Caco-2 (cell line): ENCODE results near the gene HPCA. TPM values are rescaled to one million over a fixed set of nuclear protein-coding genes. Genes with fewer than 3 reads are reported as not detected.

Source experiments
- BruUV-seq: library from RNA; stranded (reverse); fragments of 400-500 nt; replicated peaks from 2 replicates; lab custom pipeline; 2021; lab: Mats Ljungman, UMichigan
- CTCF ChIA-PET: fragments of 300-600 bp; sonication (Branson Sonifier 250); formaldehyde crosslinking; loops from one replicate; lab custom pipeline; 2022; ENCODE audit warnings: antibody characterized with exemption; lab: Charles Lee
- POLR2A ChIA-PET: fragments of 300-600 bp; sonication (Branson Sonifier 250); formaldehyde crosslinking; loops from one replicate; lab custom pipeline; 2022; ENCODE audit warnings: antibody characterized with exemption; lab: Charles Lee
- DNase-seq, 2 experiments: peaks; one replicate each; pipeline versions ENCODE4 v3.0.0 to v3.0.0-alpha.2; 2020 to 2022
- H3K27me3 ChIP-seq: replicated peaks from 2 replicates; pipeline ENCODE4 v1.6.0; 2011; ENCODE audit warnings: low read length; ENCODE audit not compliant: control insufficient read depth, insufficient read depth
- H3K36me3 ChIP-seq: 2 replicates; pipeline ENCODE4 v1.5.1; 2011; ENCODE audit warnings: low read length; ENCODE audit not compliant: control insufficient read depth, insufficient read depth
- H3K4me1 ChIP-seq: fragments of 250-450 bp; sonication (Bioruptor Pico); 2 replicates; pipeline ENCODE4 v1.5.1; 2020; ENCODE audit warnings: mild to moderate bottlenecking
- H3K4me3 ChIP-seq: 2 replicates; pipeline ENCODE4 v1.5.1; 2011; ENCODE audit warnings: low read depth, mild to moderate bottlenecking, control low read depth, low read length
- H3K9me3 ChIP-seq: fragments of 250-450 bp; sonication (Bioruptor Pico); 2 replicates; pipeline ENCODE4 v1.5.1; 2020; ENCODE audit warnings: mild to moderate bottlenecking, moderate library complexity
- H3K27ac Mint-ChIP-seq: one replicate; pipeline ENCODE4 v1.8.0; 2022; ENCODE audit warnings: mixed read lengths; ENCODE audit not compliant: unreplicated experiment
- H3K27me3 Mint-ChIP-seq: one replicate; pipeline ENCODE4 v1.8.0; 2022; ENCODE audit warnings: mixed read lengths; ENCODE audit not compliant: insufficient read depth, unreplicated experiment
- H3K36me3 Mint-ChIP-seq: one replicate; pipeline ENCODE4 v1.8.0; 2022; ENCODE audit warnings: mild to moderate bottlenecking, mixed read lengths; ENCODE audit not compliant: insufficient read depth, unreplicated experiment
- H3K4me1 Mint-ChIP-seq: one replicate; pipeline ENCODE4 v1.8.0; 2022; ENCODE audit warnings: low read depth, mixed read lengths; ENCODE audit not compliant: unreplicated experiment
- H3K4me3 Mint-ChIP-seq: one replicate; pipeline ENCODE4 v1.8.0; 2022; ENCODE audit warnings: mild to moderate bottlenecking, moderate library complexity, mixed read lengths; ENCODE audit not compliant: unreplicated experiment
- H3K9me3 Mint-ChIP-seq: one replicate; pipeline ENCODE4 v1.8.0; 2022; ENCODE audit warnings: mixed read lengths; ENCODE audit not compliant: unreplicated experiment
- CTCF ChIP-seq, 2 experiments: fragments of 200-600 bp in 1 of 2; IDR thresholded peaks; 1 replicate in 1 of 2; 2 replicates in 1 of 2; pipeline versions ENCODE4 v1.5.1 to v1.8.0; 2011 to 2022; ENCODE audit warnings: antibody characterized with exemption in 1 of 2, control low read depth in 1 of 2, inconsistent platforms in 1 of 2, low read depth in 1 of 2, low read length in 1 of 2, mild to moderate bottlenecking in 1 of 2, moderate library complexity in 1 of 2; ENCODE audit not compliant: insufficient read depth in 1 of 2, severe bottlenecking in 1 of 2, unreplicated experiment in 1 of 2
- intact Hi-C: fragments of 100-400 bp; cut with micrococcal nuclease; formaldehyde crosslinking; loops from one replicate; pipeline ENCODE4 v1.10.0; 2022; ENCODE audit not compliant: unreplicated experiment
- total RNA-seq: library from RNA; stranded (reverse); gene quantifications from 2 replicates; pipeline ENCODE4 v1.2.3, GENCODE V29; 2022

HPCA gene
- total RNA-seq, 1 experiment from 2014 or later, result not detected

GRCh38 chr1:32919811-32920733 lies 33.8 kb downstream of the HPCA start:
- POLR2A ChIA-PET, result no interaction called here

GRCh38 chr1:32920833-32921232 lies 34.5 kb downstream of the HPCA start:
- peaks cover 12% of the 10 kb centered on the region for H3K4me1 ChIP-seq
- Mint-ChIP-seq H3K27ac (no peak overlapping the region), H3K4me3 (no peak overlapping the region), H3K4me1 (peaks cover 20% of the 10 kb centered on the region), H3K36me3 (no peaks in the 10 kb centered on the region), H3K9me3 (no peaks in the 10 kb centered on the region), H3K27me3 (no peaks in the 10 kb centered on the region)
- intact Hi-C loops, result no loop called here
- no peaks in the 10 kb centered on the region for H3K27me3 ChIP-seq
- no peak for TF ChIP-seq CTCF (IDR thresholded peaks at IDR 0.05; ENCODE audit: insufficient read depth in 1 of 2, low read depth in 1 of 2, low read length in 1 of 2, severe bottlenecking in 1 of 2, unreplicated experiment in 1 of 2)
- CTCF ChIA-PET, result no interaction called here
- no peaks in the 10 kb centered on the region for H3K9me3 ChIP-seq
- no TSS peak for BruUV-seq
- DNase-seq, result no peak
- POLR2A ChIA-PET, result no interaction called here
- H3K4me3 ChIP-seq, result no peak overlapping the region
- H3K36me3 ChIP-seq, result no peaks in the 10 kb centered on the region

More at GRCh38 chr1:32919811-32920733, 33.8 kb downstream of the HPCA start:
- no peak for TF ChIP-seq CTCF (IDR thresholded peaks at IDR 0.05; ENCODE audit: insufficient read depth in 1 of 2, low read depth in 1 of 2, low read length in 1 of 2, severe bottlenecking in 1 of 2, unreplicated experiment in 1 of 2)
- H3K36me3 ChIP-seq, result no peaks in the 10 kb centered on the region
- Mint-ChIP-seq H3K27ac (no peak overlapping the region), H3K36me3 (no peaks in the 10 kb centered on the region), H3K4me3 (no peak overlapping the region), H3K27me3 (no peaks in the 10 kb centered on the region), H3K9me3 (no peaks in the 10 kb centered on the region), H3K4me1 (peaks cover 13% of the 10 kb centered on the region)
- peaks cover 7% of the 10 kb centered on the region for H3K4me1 ChIP-seq
- CTCF ChIA-PET, result no interaction called here
- H3K9me3 ChIP-seq, result no peaks in the 10 kb centered on the region
- H3K27me3 ChIP-seq, result no peaks in the 10 kb centered on the region
- H3K4me3 ChIP-seq, result no peak overlapping the region
- no TSS peak for BruUV-seq
- DNase-seq, result no peak
- intact Hi-C loops, result no loop called here

- Histone ChIP-seq H3K4me1 (peaks cover 21% of the 10 kb centered on the region), H3K36me3 (no peaks in the 10 kb centered on the region), H3K9me3 (no peaks in the 10 kb centered on the region), H3K4me3 (no peak overlapping the region), H3K27me3 (no peaks in the 10 kb centered on the region)
- ChIA-PET CTCF (interaction anchor here (0.5 to 0.7 kb wide), 2 partner anchors 10 to 130 kb away, joined by 3 to 4 read pairs; no protein-coding TSS in a partner anchor), POLR2A (interaction anchor here (0.7 kb wide), 1 partner anchor 11 kb away, joined by 3 read pairs; no protein-coding TSS in a partner anchor)
- intact Hi-C loops, result no loop called here
- Mint-ChIP-seq H3K27me3 (no peaks in the 10 kb centered on the region), H3K36me3 (no peaks in the 10 kb centered on the region), H3K4me1 (peaks cover 28% of the 10 kb centered on the region), H3K4me3 (peak overlapping the region; percentile 62), H3K27ac (peak overlapping the region; percentile 59), H3K9me3 (no peaks in the 10 kb centered on the region)
- DNase-seq, result peak; percentile 71 to 77
- TF ChIP-seq CTCF (IDR thresholded peaks at IDR 0.05; ENCODE audit: insufficient read depth in 1 of 2, low read depth in 1 of 2, low read length in 1 of 2, severe bottlenecking in 1 of 2, unreplicated experiment in 1 of 2), result peak in 1 of 2 experiments; percentile 20
- no TSS peak for BruUV-seq
Measured at GRCh38 chr1:32924881-32925344, 38.6 kb downstream of the HPCA start.
